Spleen (tissue), 7 donors: ENCODE data around the gene HS6ST2.

Experiments
- POLR2A ChIP-seq, 3 donors: fragments of 450-650 bp; IDR thresholded peaks; one replicate each; pipeline ENCODE4 v1.5.1; 2017; ENCODE audit warnings: antibody characterized with exemption in 3 of 3, mild to moderate bottlenecking in 1 of 3
- TF ChIP-seq, protein P1 (sequence below), 11 experiments: fragments of 200-600 bp in 7 of 11; fragments of 450-650 bp in 4 of 11; sonication (generic) in 4 of 11; IDR thresholded peaks in 8 of 11; conservative IDR thresholded peaks in 3 of 11; 1 replicate in 7 of 11; 2 replicates in 4 of 11; pipeline versions ENCODE4 v1.4.0 to v1.8.0; 2016 to 2021; ENCODE audit warnings: antibody characterized with exemption in 11 of 11, inconsistent platforms in 4 of 11, mild to moderate bottlenecking in 1 of 11
- donor health status: DM: no; HTN: no; CAD: no; lungs with moderate emphysema.
- donor health status: DM: no; HTN: no; CAD: no.
- donor health status: DM: no; HTN: no; CAD: no.

DNA sequence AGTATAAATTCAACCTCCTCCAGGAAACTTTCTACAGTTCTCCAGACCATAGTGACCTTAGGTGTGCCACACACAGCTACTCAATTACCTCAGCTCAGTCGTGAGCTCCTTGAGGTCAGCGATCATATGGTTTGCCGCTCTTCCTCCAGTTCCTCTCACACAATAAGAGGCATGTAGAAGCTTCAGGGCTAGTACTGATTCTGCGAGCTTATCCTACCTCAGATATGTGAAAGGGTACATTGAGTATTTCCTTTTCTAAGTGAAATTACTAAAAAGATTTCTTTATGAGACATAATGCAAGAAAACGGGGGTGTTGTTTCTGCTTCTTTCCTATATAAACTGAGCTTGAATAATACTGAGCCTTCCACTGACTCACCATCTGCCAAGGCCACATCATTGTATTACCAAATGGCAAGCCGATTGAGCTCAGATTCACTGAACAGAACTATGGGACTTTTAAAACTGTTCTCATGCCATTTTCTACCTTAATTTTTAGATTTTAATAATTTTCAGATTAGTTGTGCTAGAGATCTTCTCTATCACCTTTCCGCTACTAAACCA lies 183.1 kb downstream of the HS6ST2 start:
- TF ChIP-seq, protein P1, sequence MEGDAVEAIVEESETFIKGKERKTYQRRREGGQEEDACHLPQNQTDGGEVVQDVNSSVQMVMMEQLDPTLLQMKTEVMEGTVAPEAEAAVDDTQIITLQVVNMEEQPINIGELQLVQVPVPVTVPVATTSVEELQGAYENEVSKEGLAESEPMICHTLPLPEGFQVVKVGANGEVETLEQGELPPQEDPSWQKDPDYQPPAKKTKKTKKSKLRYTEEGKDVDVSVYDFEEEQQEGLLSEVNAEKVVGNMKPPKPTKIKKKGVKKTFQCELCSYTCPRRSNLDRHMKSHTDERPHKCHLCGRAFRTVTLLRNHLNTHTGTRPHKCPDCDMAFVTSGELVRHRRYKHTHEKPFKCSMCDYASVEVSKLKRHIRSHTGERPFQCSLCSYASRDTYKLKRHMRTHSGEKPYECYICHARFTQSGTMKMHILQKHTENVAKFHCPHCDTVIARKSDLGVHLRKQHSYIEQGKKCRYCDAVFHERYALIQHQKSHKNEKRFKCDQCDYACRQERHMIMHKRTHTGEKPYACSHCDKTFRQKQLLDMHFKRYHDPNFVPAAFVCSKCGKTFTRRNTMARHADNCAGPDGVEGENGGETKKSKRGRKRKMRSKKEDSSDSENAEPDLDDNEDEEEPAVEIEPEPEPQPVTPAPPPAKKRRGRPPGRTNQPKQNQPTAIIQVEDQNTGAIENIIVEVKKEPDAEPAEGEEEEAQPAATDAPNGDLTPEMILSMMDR (IDR thresholded peaks at IDR 0.05 in 8 of 11, conservative IDR thresholded peaks at IDR 0.05 in 3 of 11): no peak
- no peak for TF ChIP-seq POLR2A (IDR thresholded peaks at IDR 0.05)
